OCI-LY7 (cell line): ENCODE results near the gene TTC39A. TPM values are rescaled to one million over a fixed set of nuclear protein-coding genes. Genes with fewer than 3 reads are reported as not detected.

Experiments used
- BruUV-seq: library from RNA; stranded (reverse); fragments of 400-500 nt; replicated peaks from 2 replicates; lab custom pipeline; 2021; lab: Mats Ljungman, UMichigan
- CTCF ChIA-PET: fragments of 300-600 bp; sonication (Branson Sonifier 250); formaldehyde crosslinking; loops from one replicate; lab custom pipeline; 2022; ENCODE audit warnings: antibody characterized with exemption; ENCODE audit not compliant: unreplicated experiment; lab: Charles Lee
- POLR2A ChIA-PET: fragments of 300-600 bp; sonication (Branson Sonifier 250); formaldehyde crosslinking; loops from one replicate; lab custom pipeline; 2022; ENCODE audit warnings: antibody characterized with exemption; lab: Charles Lee
- DNase-seq: peaks from one replicate; pipeline ENCODE4 v3.0.0-alpha.2; 2015; ENCODE audit warnings: low spot score
- H2AFZ ChIP-seq: fragments of 200-600 bp; sonication (generic), shearing (Covaris generic); 2 replicates; pipeline ENCODE4 v1.6.1; 2014; ENCODE audit warnings: mild to moderate bottlenecking, antibody characterized with exemption, low read length, moderate library complexity
- H3K27ac ChIP-seq: fragments of 200-600 bp; sonication (generic); 2 replicates; pipeline ENCODE4 v1.5.1; 2014; ENCODE audit warnings: mixed run types, low read depth, mild to moderate bottlenecking, moderate library complexity, low read length, inconsistent platforms; ENCODE audit not compliant: poor library complexity, severe bottlenecking
- H3K36me3 ChIP-seq: fragments of 200-600 bp; sonication (generic); 2 replicates; pipeline ENCODE4 v1.6.1; 2014; ENCODE audit warnings: mild to moderate bottlenecking, antibody characterized with exemption, low read length, moderate library complexity, mixed read lengths; ENCODE audit not compliant: insufficient read depth
- H3K4me1 ChIP-seq: fragments of 200-600 bp; sonication (generic); 2 replicates; pipeline ENCODE4 v1.5.1; 2014; ENCODE audit warnings: mild to moderate bottlenecking, low read length; ENCODE audit not compliant: insufficient read depth, poor library complexity, severe bottlenecking
- H3K4me2 ChIP-seq: fragments of 200-600 bp; sonication (generic); 2 replicates; pipeline ENCODE4 v1.6.1; 2014; ENCODE audit warnings: mild to moderate bottlenecking, low read length
- H3K4me3 ChIP-seq: fragments of 200-600 bp; sonication (generic); 2 replicates; pipeline ENCODE4 v1.5.1; 2014; ENCODE audit warnings: mild to moderate bottlenecking, low read depth, low read length; ENCODE audit not compliant: poor library complexity, severe bottlenecking
- H3K79me2 ChIP-seq: fragments of 200-600 bp; sonication (generic); 2 replicates; pipeline ENCODE4 v1.6.1; 2016; ENCODE audit warnings: low read depth, mild to moderate bottlenecking, low read length, moderate library complexity, mixed read lengths; ENCODE audit not compliant: insufficient read depth
- H3K9me2 ChIP-seq: fragments of 200-600 bp; sonication (generic); 2 replicates; pipeline ENCODE4 v1.6.1; 2016; ENCODE audit warnings: mild to moderate bottlenecking, low read length, mixed read lengths; ENCODE audit not compliant: insufficient read depth
- H3K9me3 ChIP-seq: fragments of 200-600 bp; sonication (generic); 2 replicates; pipeline ENCODE4 v1.6.1; 2014; ENCODE audit warnings: mild to moderate bottlenecking, mixed run types, low read length, mixed read lengths
- H4K20me1 ChIP-seq: fragments of 200-600 bp; sonication (generic); 2 replicates; pipeline ENCODE4 v1.6.1; 2014; ENCODE audit warnings: mild to moderate bottlenecking, antibody characterized with exemption, low read length, moderate library complexity, mixed read lengths; ENCODE audit not compliant: insufficient read depth
- CTCF ChIP-seq: fragments of 200-600 bp; sonication (generic); conservative IDR thresholded peaks from 2 replicates; pipeline ENCODE4 v1.5.1; 2014; ENCODE audit warnings: mild to moderate bottlenecking, antibody characterized with exemption, low read length, moderate library complexity, mixed read lengths
- EZH2phosphoT487 ChIP-seq: fragments of 200-600 bp; sonication (generic); IDR thresholded peaks from 2 replicates; pipeline ENCODE4 v1.6.1; 2018; ENCODE audit warnings: low read depth, borderline replicate concordance, mild to moderate bottlenecking, mixed run types, antibody characterized with exemption, low read length, moderate library complexity, mixed read lengths
- intact Hi-C: fragments of 100-400 bp; cut with micrococcal nuclease; formaldehyde crosslinking; loops from one replicate; pipeline ENCODE4 v1.10.0; 2022; ENCODE audit not compliant: unreplicated experiment
- total RNA-seq, 2 experiments: library from RNA; depleted of rRNA in 1 of 2; stranded (reverse); fragments of >200 nt in 1 of 2; shearing (Covaris generic) in 1 of 2; gene quantifications; 2 replicates each; pipeline ENCODE4 v1.2.3, GENCODE V29; 2014 to 2022

TTC39A gene
- total RNA-seq, 2 experiments from 2014 or later: not detected

DNA sequence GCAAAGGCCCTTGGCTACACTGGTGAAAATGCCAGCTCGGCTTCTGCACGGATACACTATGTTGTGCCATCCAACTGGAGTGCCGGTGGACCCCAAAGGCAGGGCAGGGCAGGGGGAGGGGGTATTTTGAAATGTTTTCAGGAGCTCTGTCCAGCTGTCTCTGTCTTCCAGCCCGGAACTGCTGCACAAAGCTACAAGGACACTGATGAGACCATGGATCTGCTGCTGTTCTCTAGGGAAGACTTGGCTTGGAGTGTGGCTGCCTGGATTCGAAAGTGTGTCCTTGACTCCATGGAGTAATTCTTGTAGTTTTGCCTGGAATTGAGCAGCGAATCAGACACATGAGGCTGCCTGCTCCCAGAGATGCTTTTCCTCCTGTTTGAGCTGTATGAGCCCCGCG lies 42.4 kb downstream of the TTC39A start:
- ChIA-PET POLR2A (no interaction called here), CTCF (no interaction called here)
- Histone ChIP-seq H3K4me3 (no peak overlapping the region), H3K4me1 (no peaks in the 10 kb centered on the region), H3K36me3 (no peaks in the 10 kb centered on the region), H4K20me1 (no peaks in the 10 kb centered on the region), H3K4me2 (no peak overlapping the region), H3K79me2 (no peaks in the 10 kb centered on the region), H3K9me3 (no peaks in the 10 kb centered on the region), H3K27ac (no peak overlapping the region), H3K9me2 (no peaks in the 10 kb centered on the region), H2AFZ (no peak overlapping the region)
- no TSS peak for BruUV-seq
- TF ChIP-seq CTCF (no peak), EZH2phosphoT487 (no peak)
- intact Hi-C loops: no loop called here
- DNase-seq: no peak

DNA sequence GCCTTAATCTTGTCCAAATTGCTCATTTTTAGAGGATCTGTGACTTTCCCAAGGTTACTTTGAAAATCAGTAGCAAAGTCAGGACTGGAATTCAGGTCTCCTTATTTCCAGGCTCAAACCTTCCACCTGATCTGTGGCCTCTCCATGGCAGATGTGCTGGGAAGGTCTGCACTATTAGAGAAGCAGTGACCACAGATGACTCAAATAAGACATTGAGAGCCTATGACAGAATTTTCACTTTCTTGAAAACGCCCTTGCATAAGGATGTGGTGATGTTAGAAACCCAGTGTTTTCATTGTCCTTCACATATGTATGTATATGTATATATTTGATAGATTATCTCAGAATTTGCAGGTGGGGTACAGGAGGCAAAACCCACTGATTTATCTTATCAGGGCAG lies 45.3 kb downstream of the TTC39A start:
- POLR2A ChIA-PET: interaction anchor here (0.6 kb wide), 1 partner anchor 129 kb away, joined by 6 read pairs; no protein-coding TSS in a partner anchor
- Histone ChIP-seq H3K9me2 (no peaks in the 10 kb centered on the region), H3K79me2 (no peaks in the 10 kb centered on the region), H3K36me3 (no peaks in the 10 kb centered on the region), H3K4me1 (no peaks in the 10 kb centered on the region), H3K4me3 (no peak overlapping the region), H3K9me3 (no peaks in the 10 kb centered on the region), H4K20me1 (no peaks in the 10 kb centered on the region), H3K4me2 (no peak overlapping the region), H3K27ac (no peak overlapping the region), H2AFZ (no peak overlapping the region)
- intact Hi-C loops: no loop called here
- TF ChIP-seq CTCF (no peak), EZH2phosphoT487 (no peak)
- CTCF ChIA-PET: no interaction called here
- BruUV-seq: no TSS peak
- no peak for DNase-seq

DNA sequence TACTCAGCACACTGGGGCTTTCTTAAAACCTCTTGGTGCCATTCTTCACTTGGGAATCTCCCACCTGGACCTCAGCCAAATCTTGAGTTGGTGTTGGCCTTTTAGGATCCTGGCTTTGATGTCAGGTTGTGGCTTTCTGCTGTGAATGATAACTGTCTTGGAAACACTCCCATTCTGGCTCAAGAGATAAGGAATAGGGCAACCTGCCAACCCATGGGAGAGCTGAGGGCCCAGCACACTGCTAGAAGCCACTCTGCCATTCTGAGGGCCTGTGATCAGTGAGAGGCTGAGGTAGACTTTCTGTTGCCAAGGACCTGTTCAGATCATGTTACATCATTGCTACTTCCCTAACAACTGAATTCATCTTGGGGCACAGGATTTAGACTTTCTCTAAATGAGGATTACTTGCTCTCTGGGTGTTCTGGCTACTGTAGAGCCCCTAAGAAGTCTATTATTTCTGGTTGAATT lies 45.8 kb downstream of the TTC39A start:
- Histone ChIP-seq H3K4me3 (no peak overlapping the region), H3K27ac (no peak overlapping the region), H3K9me3 (no peaks in the 10 kb centered on the region), H3K79me2 (no peaks in the 10 kb centered on the region), H3K4me1 (no peaks in the 10 kb centered on the region), H3K36me3 (no peaks in the 10 kb centered on the region), H3K4me2 (no peak overlapping the region), H3K9me2 (no peaks in the 10 kb centered on the region), H4K20me1 (no peaks in the 10 kb centered on the region), H2AFZ (no peak overlapping the region)
- ChIA-PET CTCF (no interaction called here), POLR2A (no interaction called here)
- TF ChIP-seq CTCF: no peak
- TF ChIP-seq EZH2phosphoT487: no peak
- no TSS peak for BruUV-seq
- no peak for DNase-seq
- intact Hi-C loops: no loop called here
